Upper lobe of left lung (tissue), 6 donors: ENCODE data around the gene SURF4. TPM values are rescaled to one million over a fixed set of nuclear protein-coding genes. Genes with fewer than 3 reads are reported as not detected.

ENCODE experiments used
- ATAC-seq, 2 donors: fragments of 200-7000 bp; cut with Tn5 transposase; one replicate each; pipeline ENCODE4 v1.9.1; 2022; ENCODE audit warnings: mild to moderate bottlenecking in 2 of 2, moderate library complexity in 2 of 2; ENCODE audit not compliant: low FRiP score in 2 of 2
- DNase-seq, 2 donors: peaks; one replicate each; pipeline ENCODE4 v3.0.0-alpha.2; 2019 to 2020
- H3K27ac ChIP-seq, 4 donors: fragments of 200-600 bp; sonication (generic); one replicate each; pipeline ENCODE4 v1.5.1; 2016 to 2019
- H3K27me3 ChIP-seq, 4 donors: fragments of 200-600 bp; sonication (generic); one replicate each; pipeline ENCODE4 v1.5.1; 2017 to 2019
- H3K36me3 ChIP-seq, 4 donors: fragments of 200-600 bp; sonication (generic); one replicate each; pipeline ENCODE4 v1.5.1; 2016 to 2019
- H3K4me1 ChIP-seq, 4 donors: fragments of 200-600 bp; sonication (generic); one replicate each; pipeline ENCODE4 v1.5.1; 2018 to 2019
- H3K4me3 ChIP-seq, 4 donors: fragments of 200-600 bp; sonication (generic); one replicate each; pipeline ENCODE4 v1.5.1; 2017 to 2019; ENCODE audit warnings: mild to moderate bottlenecking in 2 of 4, moderate library complexity in 1 of 4
- H3K9me3 ChIP-seq, 4 donors: fragments of 200-600 bp; sonication (generic); one replicate each; pipeline ENCODE4 v1.5.1; 2018 to 2019
- EP300 ChIP-seq, 4 donors: sonication (generic); formaldehyde crosslinking; IDR thresholded peaks; one replicate each; pipeline ENCODE4 v1.5.1; 2017; ENCODE audit warnings: antibody characterized with exemption in 4 of 4, control low read depth in 2 of 4
- POLR2A ChIP-seq, 4 donors: fragments of 450-650 bp; IDR thresholded peaks; one replicate each; pipeline ENCODE4 v1.5.1; 2016 to 2017; ENCODE audit warnings: antibody characterized with exemption in 4 of 4, mild to moderate bottlenecking in 2 of 4
- POLR2AphosphoS5 ChIP-seq, 2 donors: sonication (generic); formaldehyde crosslinking; IDR thresholded peaks; one replicate each; pipeline ENCODE4 v1.5.1; 2017; ENCODE audit warnings: antibody characterized with exemption in 2 of 2
- WGBS, 2 donors: methylation state at CpG; one replicate each; pipeline ENCODE4 v1.1.5; 2017 to 2018; 5-methylcytosine and 5-hydroxymethylcytosine counted together
- total RNA-seq, 6 donors: library from RNA; depleted of rRNA in 4 of 6; stranded (reverse); fragments of >200 nt in 4 of 6; gene quantifications; one replicate each; pipeline versions ENCODE4 v1.1.0 to v1.2.1, GENCODE V29; 2016 to 2021
- TF ChIP-seq, protein P1 (sequence below), 6 experiments: fragments of 450-650 bp in 4 of 6; fragments of 200-600 bp in 2 of 6; sonication (generic) in 2 of 6; IDR thresholded peaks; one replicate each; pipeline ENCODE4 v1.5.1; 2016 to 2019; ENCODE audit warnings: antibody characterized with exemption in 6 of 6
- donor health status: DM: no; HTN: no; CAD: no; lungs with moderate emphysema.
- donor health status: DM: no; HTN: yes; CAD: no; lungs with severe emphysema.

The SURF4 gene
- total RNA-seq, 6 donors from 2014 or later, result 66.0 to 208 (median 137) TPM

GRCh38 chr9:133404454-133405002 lies 28.7 kb upstream of the SURF4 start:
- no peaks in the 10 kb centered on the region for H3K4me1 ChIP-seq
- no peak overlapping the region for H3K27ac ChIP-seq
- H3K9me3 ChIP-seq, result no peaks in the 10 kb centered on the region
- WGBS, 2 donors, result 92 to 96% methylated on average over 12 of the region's 12 CpGs
- DNase-seq (no peak), ATAC-seq (no peak)
- H3K27me3 ChIP-seq, result no peaks in the 10 kb centered on the region
- no peak for TF ChIP-seq POLR2AphosphoS5 (IDR thresholded peaks at IDR 0.05)
- TF ChIP-seq, protein P1, sequence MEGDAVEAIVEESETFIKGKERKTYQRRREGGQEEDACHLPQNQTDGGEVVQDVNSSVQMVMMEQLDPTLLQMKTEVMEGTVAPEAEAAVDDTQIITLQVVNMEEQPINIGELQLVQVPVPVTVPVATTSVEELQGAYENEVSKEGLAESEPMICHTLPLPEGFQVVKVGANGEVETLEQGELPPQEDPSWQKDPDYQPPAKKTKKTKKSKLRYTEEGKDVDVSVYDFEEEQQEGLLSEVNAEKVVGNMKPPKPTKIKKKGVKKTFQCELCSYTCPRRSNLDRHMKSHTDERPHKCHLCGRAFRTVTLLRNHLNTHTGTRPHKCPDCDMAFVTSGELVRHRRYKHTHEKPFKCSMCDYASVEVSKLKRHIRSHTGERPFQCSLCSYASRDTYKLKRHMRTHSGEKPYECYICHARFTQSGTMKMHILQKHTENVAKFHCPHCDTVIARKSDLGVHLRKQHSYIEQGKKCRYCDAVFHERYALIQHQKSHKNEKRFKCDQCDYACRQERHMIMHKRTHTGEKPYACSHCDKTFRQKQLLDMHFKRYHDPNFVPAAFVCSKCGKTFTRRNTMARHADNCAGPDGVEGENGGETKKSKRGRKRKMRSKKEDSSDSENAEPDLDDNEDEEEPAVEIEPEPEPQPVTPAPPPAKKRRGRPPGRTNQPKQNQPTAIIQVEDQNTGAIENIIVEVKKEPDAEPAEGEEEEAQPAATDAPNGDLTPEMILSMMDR (IDR thresholded peaks at IDR 0.05), result no peak
- TF ChIP-seq EP300 (IDR thresholded peaks at IDR 0.05), result no peak
- TF ChIP-seq POLR2A (IDR thresholded peaks at IDR 0.05), result no peak
- H3K36me3 ChIP-seq, result peaks cover 12 to 52% (median 39%) of the 10 kb centered on the region in 4 donors
- no peak overlapping the region for H3K4me3 ChIP-seq

GRCh38 chr9:133403766-133404453 lies 28.1 kb upstream of the SURF4 start:
- 71 to 79% methylated on average over 12 to 16 of the region's 16 CpGs for WGBS, 2 donors
- ATAC-seq (peak in 1 of 2 donors; percentile 47), DNase-seq (peak in 1 of 2 donors; percentile 71)

DNA sequence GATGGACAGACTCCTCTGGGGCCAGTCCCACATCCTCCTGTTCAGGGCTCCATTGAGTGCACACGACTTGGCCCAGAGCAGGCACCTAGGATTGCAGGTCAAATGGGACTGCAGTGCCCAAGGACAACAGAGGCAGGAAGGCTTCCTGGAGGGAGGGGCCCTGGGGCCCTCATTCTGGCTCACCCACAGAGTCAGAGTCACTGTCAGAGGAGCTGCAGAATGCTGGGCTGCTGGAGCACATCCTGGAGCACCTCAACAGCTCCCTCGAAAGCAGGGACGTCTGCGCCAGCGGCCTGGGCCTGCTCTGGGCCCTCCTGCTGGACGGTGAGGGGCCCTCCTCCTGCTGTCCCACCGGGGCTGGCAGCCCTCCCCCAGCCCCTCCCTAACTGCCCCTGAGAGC lies 26.8 kb upstream of the SURF4 start:
- H3K36me3 ChIP-seq, result peaks cover 6 to 34% (median 26%) of the 10 kb centered on the region in 4 donors
- ATAC-seq (no peak), DNase-seq (no peak)
- H3K27me3 ChIP-seq, result no peaks in the 10 kb centered on the region
- TF ChIP-seq POLR2AphosphoS5 (IDR thresholded peaks at IDR 0.05) (no peak), EP300 (IDR thresholded peaks at IDR 0.05) (no peak), POLR2A (IDR thresholded peaks at IDR 0.05) (no peak)
- TF ChIP-seq, protein P1 (IDR thresholded peaks at IDR 0.05), result no peak
- no peak overlapping the region for H3K4me3 ChIP-seq
- no peaks in the 10 kb centered on the region for H3K4me1 ChIP-seq
- 75% methylated on average over 5 of the region's 7 CpGs; no CpG with 5 or more reads in 1 of the 2 donors for WGBS, 2 donors
- no peak overlapping the region for H3K27ac ChIP-seq
- H3K9me3 ChIP-seq, result no peaks in the 10 kb centered on the region

More at GRCh38 chr9:133403766-133404453, 28.1 kb upstream of the SURF4 start:
- Histone ChIP-seq H3K9me3 (no peaks in the 10 kb centered on the region), H3K36me3 (peaks cover 12 to 46% (median 35%) of the 10 kb centered on the region in 4 donors), H3K4me1 (no peaks in the 10 kb centered on the region), H3K27me3 (no peaks in the 10 kb centered on the region), H3K27ac (no peak overlapping the region), H3K4me3 (no peak overlapping the region)
- TF ChIP-seq EP300 (IDR thresholded peaks at IDR 0.05), result no peak
- TF ChIP-seq, protein P1 (IDR thresholded peaks at IDR 0.05), result peak; percentile 45 to 73 (median 58)

DNA sequence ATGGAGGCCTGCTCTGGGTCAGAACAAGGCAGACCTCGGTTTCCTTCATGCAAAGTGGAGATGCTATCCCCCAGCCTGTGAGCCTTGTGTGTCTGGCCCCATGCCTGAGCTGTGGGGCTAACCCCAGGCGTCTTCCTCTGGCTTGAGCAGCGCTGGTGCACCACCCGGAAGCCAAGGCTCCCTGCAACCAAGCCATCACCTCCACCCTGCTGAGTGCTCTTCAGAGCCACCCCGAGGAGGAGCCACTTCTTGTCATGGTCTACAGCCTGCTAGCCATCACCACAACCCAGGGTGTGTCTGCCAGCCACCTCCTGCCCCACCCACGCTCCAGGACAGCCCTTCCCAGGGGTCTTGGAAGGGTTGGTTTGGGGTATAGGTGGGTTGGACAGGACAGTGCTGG lies 25.7 kb upstream of the SURF4 start:
- H3K27ac ChIP-seq, result no peak overlapping the region
- TF ChIP-seq, protein P1 (IDR thresholded peaks at IDR 0.05), result no peak
- TF ChIP-seq EP300 (IDR thresholded peaks at IDR 0.05) (no peak), POLR2A (IDR thresholded peaks at IDR 0.05) (no peak), POLR2AphosphoS5 (IDR thresholded peaks at IDR 0.05) (no peak)
- peaks cover 5 to 26% (median 18%) of the 10 kb centered on the region in 4 donors for H3K36me3 ChIP-seq
- no peak for ATAC-seq
- H3K9me3 ChIP-seq, result no peaks in the 10 kb centered on the region
- no peak overlapping the region for H3K4me3 ChIP-seq
- H3K4me1 ChIP-seq, result no peaks in the 10 kb centered on the region
- no peak for DNase-seq
- 85 to 90% methylated on average over 4 to 6 of the region's 6 CpGs for WGBS, 2 donors
- no peaks in the 10 kb centered on the region for H3K27me3 ChIP-seq
